Lower leg skin (tissue), 3 donors: ENCODE data around the gene AP2A1.

ENCODE experiments used
- CTCF ChIP-seq, 3 donors: fragments of 450-650 bp; IDR thresholded peaks; one replicate each; pipeline ENCODE4 v1.5.1; 2016; ENCODE audit warnings: antibody characterized with exemption in 3 of 3, mild to moderate bottlenecking in 3 of 3, moderate library complexity in 2 of 3
- POLR2A ChIP-seq, 2 donors: fragments of 450-650 bp; IDR thresholded peaks; one replicate each; pipeline ENCODE4 v1.6.1; 2016 to 2017; ENCODE audit warnings: antibody characterized with exemption in 2 of 2, mild to moderate bottlenecking in 1 of 2, moderate library complexity in 1 of 2

- TF ChIP-seq CTCF (IDR thresholded peaks at IDR 0.05) (no peak), POLR2A (IDR thresholded peaks at IDR 0.05) (no peak)
Measured at GRCh38 chr19:49805822-49806619, 39.2 kb downstream of the AP2A1 start.
